Neural cell (in vitro differentiated cells): ENCODE measurements around the gene PRELP. TPM values are rescaled to one million over a fixed set of nuclear protein-coding genes. Genes with fewer than 3 reads are reported as not detected.
A peak's percentile ranks its signal among the peaks of the same experiment; 100 is the strongest.

Source experiments
- H2AFZ ChIP-seq: fragments of 200-600, 300-800 bp; sonication (generic), shearing (Covaris generic); 2 replicates; pipeline ENCODE4 v1.6.0; 2014; ENCODE audit warnings: low read depth, mild to moderate bottlenecking, antibody characterized with exemption, low read length, moderate library complexity
- H3F3A ChIP-seq: fragments of 200-600 bp; shearing (Covaris generic); 2 replicates; pipeline ENCODE4 v1.6.1; 2016; ENCODE audit warnings: mild to moderate bottlenecking, moderate library complexity, mixed read lengths, antibody characterized with exemption, low read length; ENCODE audit not compliant: insufficient read depth, poor library complexity, severe bottlenecking
- H3K27ac ChIP-seq: fragments of 200-600, 300-800 bp; sonication (generic), shearing (Covaris generic); 2 replicates; pipeline ENCODE4 v1.5.1; 2014; ENCODE audit warnings: mild to moderate bottlenecking, low read length, moderate library complexity
- H3K27me3 ChIP-seq: fragments of 300-800, 200-600 bp; sonication (generic), shearing (Covaris generic); 2 replicates; pipeline ENCODE4 v1.6.0; 2014; ENCODE audit warnings: mild to moderate bottlenecking, low read depth, low read length, moderate library complexity; ENCODE audit not compliant: insufficient read depth
- H3K36me3 ChIP-seq: fragments of 300-800, 200-600 bp; sonication (generic), shearing (Covaris generic); 2 replicates; pipeline ENCODE4 v1.5.1; 2014; ENCODE audit warnings: mild to moderate bottlenecking, antibody characterized with exemption, low read length, moderate library complexity; ENCODE audit not compliant: insufficient read depth
- H3K4me2 ChIP-seq: fragments of 300-800, 200-600 bp; sonication (generic), shearing (Covaris generic); 2 replicates; pipeline ENCODE4 v1.6.0; 2014; ENCODE audit warnings: mild to moderate bottlenecking, low read length
- H3K4me3 ChIP-seq: fragments of 300-800, 200-600 bp; sonication (generic), shearing (Covaris generic); 2 replicates; pipeline ENCODE4 v1.5.1; 2014; ENCODE audit warnings: mild to moderate bottlenecking, low read length, moderate library complexity
- H3K79me2 ChIP-seq: fragments of 200-600 bp; shearing (Covaris generic); replicated peaks from 2 replicates; pipeline ENCODE4 v1.6.0; 2014; ENCODE audit warnings: mild to moderate bottlenecking, low read length, moderate library complexity; ENCODE audit not compliant: insufficient read depth
- H3K9ac ChIP-seq: fragments of 300-800, 200-600 bp; sonication (generic), shearing (Covaris generic); 2 replicates; pipeline ENCODE4 v1.6.1; 2016; ENCODE audit warnings: mild to moderate bottlenecking, low read length, mixed read lengths
- H3K9me2 ChIP-seq: fragments of 200-600 bp; shearing (Covaris generic); 2 replicates; pipeline ENCODE4 v1.6.1; 2016; ENCODE audit warnings: mild to moderate bottlenecking, low read length, mixed read lengths; ENCODE audit not compliant: insufficient read depth
- H3K9me3 ChIP-seq: fragments of 200-600, 300-800 bp; sonication (generic), shearing (Covaris generic); 2 replicates; pipeline ENCODE4 v1.6.1; 2016; ENCODE audit warnings: mild to moderate bottlenecking, mixed run types, low read length, moderate library complexity, mixed read lengths
- H4K20me1 ChIP-seq: fragments of 200-600 bp; shearing (Covaris generic); 2 replicates; pipeline ENCODE4 v1.6.1; 2016; ENCODE audit warnings: mild to moderate bottlenecking, mixed run types; ENCODE audit not compliant: insufficient read depth
- CTCF ChIP-seq: fragments of 450-650 bp; IDR thresholded peaks from 2 replicates; pipeline ENCODE4 v1.5.1; 2014; ENCODE audit warnings: antibody characterized with exemption, mild to moderate bottlenecking, moderate library complexity; ENCODE audit not compliant: poor library complexity, severe bottlenecking
- EP300 ChIP-seq: fragments of 450-650 bp; conservative IDR thresholded peaks from 2 replicates; pipeline ENCODE4 v1.6.1; 2014; ENCODE audit warnings: antibody characterized with exemption, mild to moderate bottlenecking, moderate library complexity; ENCODE audit not compliant: poor library complexity, severe bottlenecking
- EZH2 ChIP-seq: fragments of 200-600, 300-800 bp; shearing (Covaris generic), sonication (generic); IDR thresholded peaks from 2 replicates; pipeline ENCODE4 v1.6.1; 2014; ENCODE audit warnings: antibody characterized with exemption, low read length, borderline replicate concordance, mild to moderate bottlenecking; ENCODE audit not compliant: insufficient read depth, poor library complexity, severe bottlenecking
- MXI1 ChIP-seq: fragments of 450-650 bp; conservative IDR thresholded peaks from 2 replicates; pipeline ENCODE4 v1.6.1; 2014; ENCODE audit warnings: antibody characterized with exemption, mild to moderate bottlenecking; ENCODE audit not compliant: poor library complexity, severe bottlenecking
- POLR2AphosphoS5 ChIP-seq: IDR thresholded peaks from 2 replicates; pipeline ENCODE4 v1.6.1; 2012
- RAD21 ChIP-seq: fragments of 450-650 bp; conservative IDR thresholded peaks from 2 replicates; pipeline ENCODE4 v1.6.1; 2014; ENCODE audit warnings: antibody characterized with exemption, mild to moderate bottlenecking, moderate library complexity
- REST ChIP-seq: IDR thresholded peaks from 2 replicates; pipeline ENCODE4 v1.6.1; 2012; ENCODE audit warnings: borderline replicate concordance
- SMC3 ChIP-seq: fragments of 450-650 bp; conservative IDR thresholded peaks from 2 replicates; pipeline ENCODE4 v1.6.1; 2014; ENCODE audit warnings: antibody characterized with exemption, mild to moderate bottlenecking, moderate library complexity; ENCODE audit not compliant: poor library complexity
- TAF1 ChIP-seq: IDR thresholded peaks from 2 replicates; pipeline ENCODE4 v1.6.1; 2012; ENCODE audit warnings: low read depth
- polyA plus RNA-seq: library from polyadenylated mRNA; depleted of rRNA; stranded (reverse); fragments of >200 nt; gene quantifications from 2 replicates; pipeline ENCODE4 v1.2.3, GENCODE V29; 2014

Gene PRELP
- polyA plus RNA-seq, 1 donor from 2014 or later: not detected

GRCh38 chr1:203522237-203522636, 46.6 kb downstream of the PRELP start:
- TF ChIP-seq TAF1: no peak
- peak; percentile 53 for TF ChIP-seq REST
- no peak for TF ChIP-seq SMC3
- TF ChIP-seq RAD21: no peak
- TF ChIP-seq CTCF: no peak
- TF ChIP-seq EP300: no peak
- Histone ChIP-seq H3K4me2 (no peak overlapping the region), H2AFZ (no peak overlapping the region), H3K36me3 (no peaks in the 10 kb centered on the region), H3K27me3 (no peaks in the 10 kb centered on the region), H3K9ac (peak overlapping the region; percentile 16), H3K79me2 (no peaks in the 10 kb centered on the region), H3K27ac (peak overlapping the region; percentile 0), H3F3A (no peaks in the 10 kb centered on the region), H3K4me3 (peak overlapping the region; percentile 17), H3K9me2 (no peaks in the 10 kb centered on the region), H3K9me3 (no peaks in the 10 kb centered on the region), H4K20me1 (no peaks in the 10 kb centered on the region)

GRCh38 chr1:203523667-203524066, 48.1 kb downstream of the PRELP start:
- Histone ChIP-seq H3K4me3 (no peak overlapping the region), H3K9ac (no peak overlapping the region)

More at GRCh38 chr1:203523667-203524066, 48.1 kb downstream of the PRELP start:
- Histone ChIP-seq H3K36me3 (no peaks in the 10 kb centered on the region), H3K4me2 (no peak overlapping the region), H3F3A (no peaks in the 10 kb centered on the region), H3K27me3 (no peaks in the 10 kb centered on the region), H2AFZ (no peak overlapping the region), H4K20me1 (no peaks in the 10 kb centered on the region), H3K79me2 (no peaks in the 10 kb centered on the region), H3K27ac (no peak overlapping the region), H3K9me3 (no peaks in the 10 kb centered on the region), H3K9me2 (no peaks in the 10 kb centered on the region)
- TF ChIP-seq CTCF: no peak
- no peak for TF ChIP-seq RAD21
- TF ChIP-seq POLR2AphosphoS5: no peak
- TF ChIP-seq EZH2: no peak
- TF ChIP-seq TAF1: no peak
- no peak for TF ChIP-seq SMC3
- no peak for TF ChIP-seq EP300
- TF ChIP-seq MXI1: no peak
- no peak for TF ChIP-seq REST
